GM19238 (cell line): ENCODE data around the gene TDRD15.
"Not testable (repeated sequence)": the region's sequence is repeated elsewhere in the genome, so short reads cannot be mapped to it uniquely, and the experiment has no call there.

ENCODE experiments used
- DNase-seq: peaks from one replicate; pipeline ENCODE4 v3.0.0; 2011; ENCODE audit warnings: low spot score; ENCODE audit not compliant: insufficient read length

The TDRD15 gene

GRCh38 chr2:21142149-21142548 lies 18.4 kb downstream of the TDRD15 start:
- DNase-seq = no peak

GRCh38 chr2:21146638-21147037 lies 22.9 kb downstream of the TDRD15 start:
- no peak for DNase-seq

GRCh38 chr2:21148718-21149117 lies 24.9 kb downstream of the TDRD15 start:
- no peak for DNase-seq

GRCh38 chr2:21151234-21151633 lies 27.5 kb downstream of the TDRD15 start:
- not testable (repeated sequence) for DNase-seq

GRCh38 chr2:21155365-21156136 lies 31.8 kb downstream of the TDRD15 start:
- DNase-seq = no peak

- DNase-seq = no peak
Observed at GRCh38 chr2:21161122-21161521, 37.4 kb downstream of the TDRD15 start.

GRCh38 chr2:21161832-21162614 lies 38.3 kb downstream of the TDRD15 start:
- DNase-seq = no peak

- no peak for DNase-seq
Observed at GRCh38 chr2:21162615-21162878, 38.8 kb downstream of the TDRD15 start.

- no peak for DNase-seq
Observed at GRCh38 chr2:21163213-21163612, 39.4 kb downstream of the TDRD15 start.

- DNase-seq = no peak
Observed at GRCh38 chr2:21165350-21165749, 41.6 kb downstream of the TDRD15 start.

- no peak for DNase-seq
Observed at GRCh38 chr2:21175895-21176646, 52.3 kb downstream of the TDRD15 start.

GRCh38 chr2:21181957-21182356 lies 58.2 kb downstream of the TDRD15 start:
- no peak for DNase-seq

GRCh38 chr2:21183306-21183705 lies 59.5 kb downstream of the TDRD15 start:
- DNase-seq = no peak

- DNase-seq = no peak
Observed at GRCh38 chr2:21183726-21184125, 60.0 kb downstream of the TDRD15 start.

GRCh38 chr2:21191535-21191934 lies 67.8 kb downstream of the TDRD15 start:
- DNase-seq = no peak
